Ishikawa (cell line): Measurements from ENCODE around the gene EMC6.

Experiments
- CEBPB ChIP-seq: IDR thresholded peaks from 2 replicates; pipeline ENCODE4 v1.6.1; 2012
- CREB1 ChIP-seq: IDR thresholded peaks from 2 replicates; pipeline ENCODE4 v1.6.1; 2012; ENCODE audit warnings: low read depth
- EGR1 ChIP-seq: IDR thresholded peaks from 2 replicates; pipeline ENCODE4 v1.6.1; 2012
- EP300 ChIP-seq: IDR thresholded peaks from 2 replicates; pipeline ENCODE4 v1.6.1; 2012; ENCODE audit warnings: borderline replicate concordance
- FOXM1 ChIP-seq: IDR thresholded peaks from 2 replicates; pipeline ENCODE4 v1.6.1; 2012; ENCODE audit warnings: low read depth, borderline replicate concordance
- NFIC ChIP-seq: IDR thresholded peaks from 2 replicates; pipeline ENCODE4 v1.6.1; 2012
- RAD21 ChIP-seq: IDR thresholded peaks from 2 replicates; pipeline ENCODE4 v1.6.1; 2012; ENCODE audit warnings: low read depth
- TAF1 ChIP-seq: IDR thresholded peaks from 2 replicates; pipeline ENCODE4 v1.6.1; 2012; ENCODE audit warnings: low read depth, mild to moderate bottlenecking
- TCF12 ChIP-seq: IDR thresholded peaks from 2 replicates; pipeline ENCODE4 v1.6.1; 2012; ENCODE audit warnings: low read depth
- TEAD4 ChIP-seq: IDR thresholded peaks from 2 replicates; pipeline ENCODE4 v1.6.1; 2012
- YY1 ChIP-seq: IDR thresholded peaks from 2 replicates; pipeline ENCODE4 v1.6.1; 2012; ENCODE audit warnings: low read depth
- ZBTB7A ChIP-seq: IDR thresholded peaks from 2 replicates; pipeline ENCODE4 v1.6.1; 2012; ENCODE audit warnings: low read depth
- TF ChIP-seq, protein P1 (sequence below): IDR thresholded peaks from 2 replicates; pipeline ENCODE4 v1.6.1; 2012; ENCODE audit warnings: low read depth, mild to moderate bottlenecking
- TF ChIP-seq, protein P2 (sequence below): IDR thresholded peaks from 2 replicates; pipeline ENCODE4 v1.6.1; 2012

DNA sequence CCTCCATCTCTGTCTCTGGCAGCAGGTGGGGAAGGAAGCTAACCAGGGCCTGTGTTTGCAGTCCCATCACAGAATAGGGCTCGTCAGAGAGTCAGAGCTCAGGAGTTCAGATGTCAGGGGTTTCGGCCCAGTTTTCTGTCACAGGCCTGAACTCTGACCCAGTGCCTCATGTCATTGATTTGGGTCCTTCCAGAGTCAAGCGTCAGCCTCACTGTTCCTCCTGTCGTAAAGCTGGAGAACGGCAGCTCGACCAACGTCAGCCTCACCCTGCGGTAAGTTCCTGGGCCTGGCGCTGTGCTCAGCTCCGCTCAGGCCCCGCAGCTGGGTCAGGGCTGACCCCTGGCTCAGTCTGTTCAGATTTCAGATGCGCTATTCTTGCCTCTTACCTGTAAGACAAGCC, 21.4 kb upstream of the EMC6 start:
- TF ChIP-seq FOXM1: no peak
- TF ChIP-seq ZBTB7A: no peak
- TF ChIP-seq, protein P1, sequence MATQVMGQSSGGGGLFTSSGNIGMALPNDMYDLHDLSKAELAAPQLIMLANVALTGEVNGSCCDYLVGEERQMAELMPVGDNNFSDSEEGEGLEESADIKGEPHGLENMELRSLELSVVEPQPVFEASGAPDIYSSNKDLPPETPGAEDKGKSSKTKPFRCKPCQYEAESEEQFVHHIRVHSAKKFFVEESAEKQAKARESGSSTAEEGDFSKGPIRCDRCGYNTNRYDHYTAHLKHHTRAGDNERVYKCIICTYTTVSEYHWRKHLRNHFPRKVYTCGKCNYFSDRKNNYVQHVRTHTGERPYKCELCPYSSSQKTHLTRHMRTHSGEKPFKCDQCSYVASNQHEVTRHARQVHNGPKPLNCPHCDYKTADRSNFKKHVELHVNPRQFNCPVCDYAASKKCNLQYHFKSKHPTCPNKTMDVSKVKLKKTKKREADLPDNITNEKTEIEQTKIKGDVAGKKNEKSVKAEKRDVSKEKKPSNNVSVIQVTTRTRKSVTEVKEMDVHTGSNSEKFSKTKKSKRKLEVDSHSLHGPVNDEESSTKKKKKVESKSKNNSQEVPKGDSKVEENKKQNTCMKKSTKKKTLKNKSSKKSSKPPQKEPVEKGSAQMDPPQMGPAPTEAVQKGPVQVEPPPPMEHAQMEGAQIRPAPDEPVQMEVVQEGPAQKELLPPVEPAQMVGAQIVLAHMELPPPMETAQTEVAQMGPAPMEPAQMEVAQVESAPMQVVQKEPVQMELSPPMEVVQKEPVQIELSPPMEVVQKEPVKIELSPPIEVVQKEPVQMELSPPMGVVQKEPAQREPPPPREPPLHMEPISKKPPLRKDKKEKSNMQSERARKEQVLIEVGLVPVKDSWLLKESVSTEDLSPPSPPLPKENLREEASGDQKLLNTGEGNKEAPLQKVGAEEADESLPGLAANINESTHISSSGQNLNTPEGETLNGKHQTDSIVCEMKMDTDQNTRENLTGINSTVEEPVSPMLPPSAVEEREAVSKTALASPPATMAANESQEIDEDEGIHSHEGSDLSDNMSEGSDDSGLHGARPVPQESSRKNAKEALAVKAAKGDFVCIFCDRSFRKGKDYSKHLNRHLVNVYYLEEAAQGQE: no peak
- no peak for TF ChIP-seq CEBPB
- no peak for TF ChIP-seq TAF1
- TF ChIP-seq EP300: no peak
- no peak for TF ChIP-seq RAD21
- no peak for TF ChIP-seq CREB1
- TF ChIP-seq, protein P2, sequence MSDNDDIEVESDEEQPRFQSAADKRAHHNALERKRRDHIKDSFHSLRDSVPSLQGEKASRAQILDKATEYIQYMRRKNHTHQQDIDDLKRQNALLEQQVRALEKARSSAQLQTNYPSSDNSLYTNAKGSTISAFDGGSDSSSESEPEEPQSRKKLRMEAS: no peak
- no peak for TF ChIP-seq EGR1
- no peak for TF ChIP-seq YY1
- TF ChIP-seq TEAD4: no peak
- no peak for TF ChIP-seq NFIC
- TF ChIP-seq TCF12: no peak
